Naive B cell (primary cell): Measurements from ENCODE around the gene ABL1. TPM values are rescaled to one million over a fixed set of nuclear protein-coding genes. Genes with fewer than 3 reads are reported as not detected.

Source experiments
- ATAC-seq, 2 donors: fragments of 150-1000 bp; cut with Tn5 transposase; 2 replicates each; pipeline ENCODE4 v1.10.0; 2021; ENCODE audit warnings: low read depth in 2 of 2, mild to moderate bottlenecking in 2 of 2, moderate library complexity in 2 of 2
- DNase-seq: peaks from one replicate; pipeline ENCODE4 v3.0.0; 2022
- H3K27ac Mint-ChIP-seq, 6 donors: one replicate each; pipeline ENCODE4 v1.8.0; 2020 to 2022; ENCODE audit warnings: mild to moderate bottlenecking in 6 of 6, mixed read lengths in 6 of 6, moderate library complexity in 5 of 6, inconsistent platforms in 2 of 6
- H3K27me3 Mint-ChIP-seq, 3 donors: one replicate each; pipeline ENCODE4 v1.8.0; 2021 to 2022; ENCODE audit warnings: mixed read lengths in 3 of 3, mild to moderate bottlenecking in 1 of 3
- H3K36me3 Mint-ChIP-seq, 2 donors: one replicate each; pipeline ENCODE4 v1.8.0; 2020 to 2022; ENCODE audit warnings: mixed read lengths in 2 of 2, inconsistent platforms in 1 of 2, mild to moderate bottlenecking in 1 of 2
- H3K4me1 Mint-ChIP-seq, 3 donors: one replicate each; pipeline ENCODE4 v1.8.0; 2020 to 2022; ENCODE audit warnings: mixed read lengths in 3 of 3, inconsistent platforms in 1 of 3, mild to moderate bottlenecking in 1 of 3, moderate library complexity in 1 of 3
- H3K4me3 Mint-ChIP-seq, 8 donors: one replicate each; pipeline ENCODE4 v1.8.0; 2020 to 2022; ENCODE audit warnings: mild to moderate bottlenecking in 8 of 8, mixed read lengths in 8 of 8, moderate library complexity in 8 of 8, inconsistent platforms in 2 of 8
- H3K9me3 Mint-ChIP-seq, 7 donors: one replicate each; pipeline ENCODE4 v1.8.0; 2020 to 2022; ENCODE audit warnings: mixed read lengths in 7 of 7, mild to moderate bottlenecking in 5 of 7, inconsistent platforms in 2 of 7, moderate library complexity in 1 of 7
- polyA plus RNA-seq, 6 donors: library from polyadenylated mRNA; unstranded; fragments of 300-500 nt; fragmentation: Illumina TruSeq; gene quantifications; one replicate each; pipeline ENCODE4 v1.2.3, GENCODE V29; 2021; ENCODE audit warnings: low read depth in 6 of 6

The ABL1 gene
- polyA plus RNA-seq, 6 donors from 2014 or later: 1.2 to 18.9 (median 9.4) TPM

- no peak for ATAC-seq
- Mint-ChIP-seq H3K36me3 (no peaks in the 10 kb centered on the region), H3K9me3 (no peaks in the 10 kb centered on the region), H3K27me3 (peaks cover 0 to 13% (median 6%) of the 10 kb centered on the region in 3 donors), H3K4me3 (no peak overlapping the region), H3K27ac (peak overlapping the region in 1 of 6 donors; percentile 34), H3K4me1 (peaks cover 0 to 6% (median 3%) of the 10 kb centered on the region in 3 donors)
- DNase-seq: no peak
These were observed 60.6 kb downstream of the ABL1 start for GRCh38 chr9:130895481-130896232.

DNA sequence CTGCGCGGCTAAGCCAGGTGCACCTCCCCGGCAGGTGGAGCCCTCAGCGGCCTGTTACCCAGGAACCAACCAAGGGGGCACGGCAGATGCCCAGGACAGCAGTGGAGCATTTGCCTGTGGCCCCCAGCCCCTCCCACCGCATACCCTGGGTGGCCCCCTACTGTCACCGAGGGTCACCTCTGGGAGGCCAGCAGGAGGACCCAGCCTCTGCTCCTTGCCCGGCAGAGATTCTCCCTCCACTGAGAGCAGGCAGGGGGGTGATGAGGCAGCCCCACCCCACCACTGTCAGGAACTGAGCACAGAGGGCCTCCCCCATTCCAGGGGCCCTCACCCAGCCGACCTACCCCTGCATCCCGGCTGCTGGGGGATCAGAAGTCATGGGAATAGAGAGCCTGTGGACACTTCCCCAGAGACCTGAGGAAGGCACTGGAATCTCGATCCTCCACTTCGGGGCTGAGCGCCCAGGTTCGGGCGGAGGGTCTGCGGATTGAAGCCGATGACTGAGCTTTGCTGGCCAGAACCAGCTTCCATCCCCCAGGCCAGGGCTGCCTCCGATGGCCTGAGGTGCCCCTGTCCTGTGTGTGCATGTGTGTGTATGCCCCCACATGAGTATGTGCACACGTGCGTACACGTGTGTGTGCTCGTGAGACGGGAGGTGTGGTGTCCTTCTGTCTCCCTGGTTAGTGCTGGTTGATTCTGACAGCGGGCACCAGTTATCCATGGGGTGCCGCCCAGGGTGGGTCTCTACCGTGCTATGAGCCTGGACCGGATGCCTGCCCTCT is 61.4 kb downstream of the ABL1 start, which contains the start of gene QRFP:
Gene QRFP (minus strand): TSS at position 580 of the 782 bp plus-strand sequence. CDS start 2,974 bp downstream, outside the sequence.
- DNase-seq: no peak
- H3K4me1 Mint-ChIP-seq: peaks cover 0 to 6% (median 3%) of the 10 kb centered on the region in 3 donors
- H3K27me3 Mint-ChIP-seq: peaks cover 0 to 18% (median 9%) of the 10 kb centered on the region in 3 donors
- H3K27ac Mint-ChIP-seq: peak within 1 kb of the TSS in 1 of 6 donors; percentile 34
- H3K9me3 Mint-ChIP-seq: no peaks in the 10 kb centered on the region
- no peaks in the 10 kb centered on the region for H3K36me3 Mint-ChIP-seq
- no peak within 1 kb of the TSS for H3K4me3 Mint-ChIP-seq
- no peak for ATAC-seq

DNA sequence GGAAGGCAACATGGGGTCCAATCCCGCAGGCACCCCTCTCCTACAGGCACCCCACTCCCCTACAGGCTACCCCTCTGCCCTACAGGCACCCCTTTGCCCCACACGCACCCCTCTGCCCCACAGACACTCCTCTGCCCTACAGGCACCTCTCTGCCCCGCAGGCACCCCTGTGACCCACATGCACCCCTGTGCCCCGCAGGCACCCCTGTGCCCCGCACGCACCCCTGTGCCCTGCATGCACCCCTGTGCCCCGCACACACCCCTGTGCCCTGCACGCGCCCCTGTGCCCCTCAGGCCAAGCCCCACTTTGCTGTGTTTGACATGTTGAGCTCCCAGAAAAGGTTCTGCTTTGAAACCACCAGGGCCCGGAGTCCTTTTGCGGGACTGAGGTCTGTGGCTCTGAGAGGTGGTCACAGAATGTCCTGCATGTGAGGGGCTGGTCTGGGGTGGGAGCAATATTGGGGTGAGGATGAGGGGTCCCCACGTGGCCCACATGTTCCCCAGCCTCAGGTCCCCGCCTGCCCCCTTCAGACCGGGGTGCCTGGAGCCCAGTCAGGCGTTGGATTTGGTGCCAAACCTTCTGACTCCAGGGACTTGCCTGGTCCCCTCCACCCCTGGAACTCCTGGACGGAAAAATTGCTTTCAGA is 62.2 kb downstream of the ABL1 start:
- Mint-ChIP-seq H3K4me1 (peaks cover 0 to 6% (median 3%) of the 10 kb centered on the region in 3 donors), H3K27ac (no peak overlapping the region), H3K36me3 (no peaks in the 10 kb centered on the region), H3K4me3 (no peak overlapping the region), H3K27me3 (peaks cover 0 to 18% (median 9%) of the 10 kb centered on the region in 3 donors), H3K9me3 (no peaks in the 10 kb centered on the region)
- DNase-seq: no peak
- ATAC-seq: no peak

GRCh38 chr9:130897848-130898551 is 62.9 kb downstream of the ABL1 start:
- no peaks in the 10 kb centered on the region for H3K36me3 Mint-ChIP-seq
- no peak for ATAC-seq
- H3K4me1 Mint-ChIP-seq: peaks cover 0 to 6% (median 3%) of the 10 kb centered on the region in 3 donors
- no peak overlapping the region for H3K27ac Mint-ChIP-seq
- no peaks in the 10 kb centered on the region for H3K9me3 Mint-ChIP-seq
- no peak overlapping the region for H3K4me3 Mint-ChIP-seq
- peaks cover 0 to 18% (median 9%) of the 10 kb centered on the region in 3 donors for H3K27me3 Mint-ChIP-seq
- no peak for DNase-seq

- Mint-ChIP-seq H3K4me3 (peak overlapping the region in 1 of 8 donors; percentile 15), H3K27me3 (peaks cover 0 to 20% (median 9%) of the 10 kb centered on the region in 3 donors), H3K4me1 (peaks cover 0 to 4% (median 2%) of the 10 kb centered on the region in 3 donors), H3K36me3 (no peaks in the 10 kb centered on the region), H3K27ac (no peak overlapping the region), H3K9me3 (no peaks in the 10 kb centered on the region)
- DNase-seq (no peak), ATAC-seq (no peak)
These were observed 63.4 kb downstream of the ABL1 start for GRCh38 chr9:130898552-130898852.

- Mint-ChIP-seq H3K27ac (no peak overlapping the region), H3K36me3 (no peaks in the 10 kb centered on the region), H3K4me3 (no peak overlapping the region), H3K9me3 (no peaks in the 10 kb centered on the region), H3K4me1 (no peaks in the 10 kb centered on the region), H3K27me3 (peaks cover 0 to 23% (median 9%) of the 10 kb centered on the region in 3 donors)
- DNase-seq (no peak), ATAC-seq (no peak)
These were observed 64.1 kb downstream of the ABL1 start for GRCh38 chr9:130899051-130899748.

DNA sequence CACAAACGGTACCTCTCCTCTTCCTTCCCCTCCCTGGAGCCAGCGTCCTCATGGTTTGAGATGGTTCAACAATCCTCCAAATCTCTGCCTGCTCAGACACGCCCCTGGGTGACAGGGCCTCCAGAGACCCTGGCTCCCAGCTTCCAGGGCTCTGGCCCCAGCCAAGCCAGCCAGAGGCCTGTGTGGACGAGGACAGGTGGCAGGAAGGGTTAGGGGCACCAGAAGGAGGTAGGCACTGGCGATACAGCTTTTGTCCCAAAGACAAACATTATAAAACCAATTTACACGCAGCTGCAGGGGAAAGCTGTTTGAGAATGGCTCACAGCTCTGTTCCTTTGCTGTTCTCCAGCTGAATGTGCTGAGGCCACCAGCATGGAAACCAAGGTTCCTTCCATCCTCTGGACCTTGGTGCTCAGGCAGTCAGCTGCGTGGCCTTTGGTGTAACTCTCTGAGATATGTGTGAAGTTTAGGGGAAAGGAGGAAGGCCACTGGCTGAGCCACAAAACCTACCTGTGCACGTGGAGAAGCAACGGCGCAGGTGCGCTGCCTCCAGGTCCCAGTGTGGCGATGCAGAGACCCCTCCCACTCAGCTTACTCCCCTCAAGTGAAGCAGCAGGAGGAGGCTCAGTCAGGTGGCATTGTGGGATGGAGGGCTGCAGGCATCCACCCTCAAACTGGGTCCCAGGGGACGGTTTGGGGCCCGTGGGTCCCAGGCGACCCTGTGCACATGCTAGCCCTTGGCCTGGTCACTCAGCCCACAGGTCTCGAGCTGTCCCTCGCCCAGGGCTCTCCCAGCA is 65.8 kb downstream of the ABL1 start:
- Mint-ChIP-seq H3K27ac (no peak overlapping the region), H3K4me1 (no peaks in the 10 kb centered on the region), H3K36me3 (no peaks in the 10 kb centered on the region), H3K9me3 (no peaks in the 10 kb centered on the region), H3K27me3 (peaks cover 0 to 33% (median 9%) of the 10 kb centered on the region in 3 donors), H3K4me3 (no peak overlapping the region)
- ATAC-seq (no peak), DNase-seq (no peak)

- Mint-ChIP-seq H3K9me3 (no peaks in the 10 kb centered on the region), H3K4me3 (no peak overlapping the region), H3K27ac (no peak overlapping the region), H3K36me3 (no peaks in the 10 kb centered on the region), H3K27me3 (peaks cover 0 to 34% (median 9%) of the 10 kb centered on the region in 3 donors), H3K4me1 (no peaks in the 10 kb centered on the region)
- DNase-seq (no peak), ATAC-seq (no peak)
These were observed 66.6 kb downstream of the ABL1 start for GRCh38 chr9:130901498-130902203.

GRCh38 chr9:130902204-130903185 is 67.4 kb downstream of the ABL1 start:
- peaks cover 0 to 34% (median 9%) of the 10 kb centered on the region in 3 donors for H3K27me3 Mint-ChIP-seq
- no peak for DNase-seq
- H3K4me3 Mint-ChIP-seq: no peak overlapping the region
- H3K4me1 Mint-ChIP-seq: no peaks in the 10 kb centered on the region
- H3K27ac Mint-ChIP-seq: no peak overlapping the region
- H3K9me3 Mint-ChIP-seq: no peaks in the 10 kb centered on the region
- ATAC-seq: no peak
- no peaks in the 10 kb centered on the region for H3K36me3 Mint-ChIP-seq

GRCh38 chr9:130903194-130904069 is 68.4 kb downstream of the ABL1 start:
- H3K4me3 Mint-ChIP-seq: no peak overlapping the region
- H3K27ac Mint-ChIP-seq: no peak overlapping the region
- ATAC-seq: no peak
- no peaks in the 10 kb centered on the region for H3K9me3 Mint-ChIP-seq
- H3K4me1 Mint-ChIP-seq: no peaks in the 10 kb centered on the region
- no peaks in the 10 kb centered on the region for H3K36me3 Mint-ChIP-seq
- peaks cover 0 to 34% (median 9%) of the 10 kb centered on the region in 3 donors for H3K27me3 Mint-ChIP-seq
- DNase-seq: no peak
